Measurements from ENCODE around the gene FERMT2. TPM values are rescaled to one million over a fixed set of nuclear protein-coding genes. Genes with fewer than 3 reads are reported as not detected.
A peak's percentile ranks its signal among the peaks of the same experiment; 100 is the strongest.

FERMT2 gene
- polyA plus RNA-seq, 2 of the 4 experiments (the other 2 are of a cell fraction): 42.9 to 102 TPM

DNA sequence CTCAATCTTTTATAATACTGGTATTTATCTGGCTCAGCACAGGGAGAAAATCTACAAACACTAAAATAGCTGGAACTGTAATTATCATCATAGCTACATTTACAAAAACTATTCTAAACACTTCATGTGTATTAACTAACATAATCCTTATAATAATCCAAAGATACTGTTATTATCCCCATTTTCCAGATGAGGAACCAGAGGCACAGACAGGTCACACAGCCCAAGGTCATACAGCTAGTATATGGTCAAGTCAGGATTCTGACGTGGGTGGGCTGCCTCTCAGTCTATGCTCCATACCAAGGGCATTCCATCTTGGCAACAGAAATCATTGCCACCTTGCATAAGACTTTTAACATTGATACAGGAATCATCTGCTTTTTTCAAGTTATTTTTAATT is 11.4 kb downstream of the FERMT2 start:
- Histone ChIP-seq H3K4me3 (no peak overlapping the region), H3K27ac (no peak overlapping the region), H3K4me1 (peaks cover 18% of the 10 kb centered on the region; the same call in 2 of the 3 replicates), H3K9me3 (no peaks in the 10 kb centered on the region), H3K4me2 (no peak overlapping the region)
- FAIRE-seq: no peak
- peak; percentile 72 for TF ChIP-seq ESRRA (IDR thresholded peaks at IDR 0.05; ENCODE audit: borderline replicate concordance, low read length)
- TF ChIP-seq JUNB (IDR thresholded peaks at IDR 0.05): no peak
- no peak for TF ChIP-seq FOSL2 (IDR thresholded peaks at IDR 0.05)
- TF ChIP-seq FOSL2 (CRISPR knock-in tag; IDR thresholded peaks at IDR 0.05): no peak
- CTCF ChIA-PET: interaction anchor here (0.7 to 1.0 kb wide), 4 partner anchors 9 to 232 kb away, joined by 3 to 7 read pairs (median 4); no protein-coding TSS in a partner anchor
- ATAC-seq: no peak
- no peak for DNase-seq (ENCODE audit: low read depth in 1 of 2, low spot score in 1 of 2)
- POLR2A ChIA-PET: interaction anchor here (0.7 kb wide), 2 partner anchors 37 to 1845 kb away, joined by 3 to 6 read pairs; partner anchors contain the start of gene TRIM9
- 80% methylated on average over 1 of the region's 1 CpG for WGBS (ENCODE audit: missing lambda C conversion rate)

DNA sequence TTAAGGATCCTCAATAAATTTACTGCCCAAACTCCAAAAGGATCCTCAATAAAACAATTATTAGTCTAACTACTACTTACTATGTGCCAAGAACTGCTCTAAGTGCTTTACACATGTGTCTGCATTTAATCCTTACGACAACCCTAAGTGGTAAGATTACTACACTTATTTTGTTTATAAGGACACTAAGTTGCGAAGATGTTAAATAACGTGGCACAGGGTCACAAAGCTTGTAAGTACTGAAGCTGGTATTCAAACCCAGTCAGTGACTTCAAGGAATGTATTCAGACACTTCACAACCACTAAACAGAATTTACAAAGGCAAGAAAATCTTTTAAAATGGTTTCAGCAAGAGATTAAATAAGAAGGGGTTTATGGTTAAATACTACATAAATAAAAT is 13.0 kb downstream of the FERMT2 start:
- no peak for ATAC-seq
- ChIA-PET POLR2A (no interaction called here), CTCF (interaction anchor here (2.1 kb wide), 1 partner anchor 15 kb away, joined by 7 read pairs; no protein-coding TSS in a partner anchor)
- no peak for DNase-seq (ENCODE audit: low read depth in 1 of 2, low spot score in 1 of 2)
- TF ChIP-seq MAZ (IDR thresholded peaks at IDR 0.05; ENCODE audit: borderline replicate concordance, low read depth, low read length): no peak
- TF ChIP-seq, protein P1, sequence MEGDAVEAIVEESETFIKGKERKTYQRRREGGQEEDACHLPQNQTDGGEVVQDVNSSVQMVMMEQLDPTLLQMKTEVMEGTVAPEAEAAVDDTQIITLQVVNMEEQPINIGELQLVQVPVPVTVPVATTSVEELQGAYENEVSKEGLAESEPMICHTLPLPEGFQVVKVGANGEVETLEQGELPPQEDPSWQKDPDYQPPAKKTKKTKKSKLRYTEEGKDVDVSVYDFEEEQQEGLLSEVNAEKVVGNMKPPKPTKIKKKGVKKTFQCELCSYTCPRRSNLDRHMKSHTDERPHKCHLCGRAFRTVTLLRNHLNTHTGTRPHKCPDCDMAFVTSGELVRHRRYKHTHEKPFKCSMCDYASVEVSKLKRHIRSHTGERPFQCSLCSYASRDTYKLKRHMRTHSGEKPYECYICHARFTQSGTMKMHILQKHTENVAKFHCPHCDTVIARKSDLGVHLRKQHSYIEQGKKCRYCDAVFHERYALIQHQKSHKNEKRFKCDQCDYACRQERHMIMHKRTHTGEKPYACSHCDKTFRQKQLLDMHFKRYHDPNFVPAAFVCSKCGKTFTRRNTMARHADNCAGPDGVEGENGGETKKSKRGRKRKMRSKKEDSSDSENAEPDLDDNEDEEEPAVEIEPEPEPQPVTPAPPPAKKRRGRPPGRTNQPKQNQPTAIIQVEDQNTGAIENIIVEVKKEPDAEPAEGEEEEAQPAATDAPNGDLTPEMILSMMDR (IDR thresholded peaks at IDR 0.05): no peak
- no peak for TF ChIP-seq RCOR1 (IDR thresholded peaks at IDR 0.05; ENCODE audit: low read depth, low read length)
- no peak for TF ChIP-seq E2F6 (IDR thresholded peaks at IDR 0.05; ENCODE audit: borderline replicate concordance, low read depth)
- no peak for TF ChIP-seq FOXS1 (CRISPR knock-in tag; IDR thresholded peaks at IDR 0.05)
- TF ChIP-seq TP53 (CRISPR knock-in tag; IDR thresholded peaks at IDR 0.05): no peak
- TF ChIP-seq SMC3 (IDR thresholded peaks at IDR 0.05): no peak
- TF ChIP-seq FOSL2 (IDR thresholded peaks at IDR 0.05): no peak
- TF ChIP-seq FOSL2 (CRISPR knock-in tag; IDR thresholded peaks at IDR 0.05): no peak
- no peak for TF ChIP-seq BCL3 (IDR thresholded peaks at IDR 0.05)
- TF ChIP-seq HOXA7 (CRISPR knock-in tag; IDR thresholded peaks at IDR 0.05): no peak
- TF ChIP-seq HDAC2 (IDR thresholded peaks at IDR 0.05): no peak
- WGBS (ENCODE audit: missing lambda C conversion rate): 93% methylated on average over 3 of the region's 3 CpGs
- H3K27ac ChIP-seq: no peak overlapping the region
- no peak overlapping the region for H3K4me3 ChIP-seq
- H3K4me1 ChIP-seq: peaks cover 19% of the 10 kb centered on the region; the same call in 2 of the 3 replicates
- H3K9me3 ChIP-seq: no peaks in the 10 kb centered on the region
- no peak for FAIRE-seq
- H3K4me2 ChIP-seq: no peak overlapping the region

DNA sequence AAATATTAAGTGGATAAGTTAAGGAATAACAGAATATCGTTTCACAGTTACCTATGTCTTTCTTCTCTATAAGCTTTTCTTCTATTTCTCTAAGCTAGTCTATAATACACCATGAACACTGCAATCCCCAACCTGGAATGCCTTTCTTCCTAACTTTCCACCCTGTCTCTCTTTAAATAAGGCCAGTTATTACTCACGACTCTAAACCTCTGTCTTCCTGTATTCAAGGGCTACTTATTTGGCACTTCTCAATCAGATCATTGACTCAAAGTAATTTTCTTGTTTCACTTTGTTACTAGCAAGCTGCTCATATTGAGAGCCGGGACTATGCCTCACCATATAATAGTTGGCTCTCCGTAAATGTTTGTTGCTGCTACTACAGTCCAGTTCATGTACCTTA is 13.5 kb downstream of the FERMT2 start:
- Histone ChIP-seq H3K4me1 (peaks cover 19% of the 10 kb centered on the region; the same call in 2 of the 3 replicates), H3K4me3 (no peak overlapping the region), H3K4me2 (no peak overlapping the region), H3K27ac (no peak overlapping the region), H3K9me3 (no peaks in the 10 kb centered on the region)
- TF ChIP-seq RARB (CRISPR knock-in tag; IDR thresholded peaks at IDR 0.05) (no peak), CHD2 (IDR thresholded peaks at IDR 0.05; ENCODE audit: low read length, partially characterized antibody) (no peak), ELK1 (IDR thresholded peaks at IDR 0.05; ENCODE audit: low read depth, low read length) (no peak), JUNB (IDR thresholded peaks at IDR 0.05) (no peak), HOXA7 (CRISPR knock-in tag; IDR thresholded peaks at IDR 0.05) (no peak), EHF (CRISPR knock-in tag; IDR thresholded peaks at IDR 0.05) (no peak), KDM5A (IDR thresholded peaks at IDR 0.05) (no peak), FOSL2 (IDR thresholded peaks at IDR 0.05) (no peak), FOSL2 (CRISPR knock-in tag; IDR thresholded peaks at IDR 0.05) (no peak), NFE2L2 (conservative IDR thresholded peaks at IDR 0.05; ENCODE audit: low read length) (no peak), JUN (IDR thresholded peaks at IDR 0.05) (no peak), CBX8 (IDR thresholded peaks at IDR 0.05) (no peak), ESRRA (IDR thresholded peaks at IDR 0.05; ENCODE audit: borderline replicate concordance, low read length) (no peak), ZSCAN20 (CRISPR knock-in tag; IDR thresholded peaks at IDR 0.05) (no peak), GATA3 (IDR thresholded peaks at IDR 0.05; ENCODE audit: borderline replicate concordance) (no peak), MAZ (IDR thresholded peaks at IDR 0.05; ENCODE audit: borderline replicate concordance, low read depth, low read length) (no peak), ZC3H11A (IDR thresholded peaks at IDR 0.05) (no peak), SREBF2 (IDR thresholded peaks at IDR 0.05) (no peak), HOXB13 (CRISPR knock-in tag; IDR thresholded peaks at IDR 0.05; ENCODE audit: low read depth) (no peak)
- TF ChIP-seq, protein P2, sequence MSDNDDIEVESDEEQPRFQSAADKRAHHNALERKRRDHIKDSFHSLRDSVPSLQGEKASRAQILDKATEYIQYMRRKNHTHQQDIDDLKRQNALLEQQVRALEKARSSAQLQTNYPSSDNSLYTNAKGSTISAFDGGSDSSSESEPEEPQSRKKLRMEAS (IDR thresholded peaks at IDR 0.05): no peak
- TF ChIP-seq, protein P3, sequence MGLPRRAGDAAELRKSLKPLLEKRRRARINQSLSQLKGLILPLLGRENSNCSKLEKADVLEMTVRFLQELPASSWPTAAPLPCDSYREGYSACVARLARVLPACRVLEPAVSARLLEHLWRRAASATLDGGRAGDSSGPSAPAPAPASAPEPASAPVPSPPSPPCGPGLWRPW (IDR thresholded peaks at IDR 0.05): no peak
- no peak for FAIRE-seq
- no peak for ATAC-seq
- POLR2A ChIA-PET: no interaction called here
- no peak for DNase-seq (ENCODE audit: low read depth in 1 of 2, low spot score in 1 of 2)
- CTCF ChIA-PET: interaction anchor here (0.5 to 2.1 kb wide), 2 partner anchors 9 to 15 kb away, joined by 3 to 7 read pairs; no protein-coding TSS in a partner anchor
- 74% methylated on average over 4 of the region's 4 CpGs for WGBS (ENCODE audit: missing lambda C conversion rate)
